ENCODE results near the gene CENPP.

Gene CENPP

GRCh38 chr9:92644278-92644677 is 318.5 kb downstream of the CENPP start:
- DNase-seq: no peak

GRCh38 chr9:92645041-92645440 is 319.3 kb downstream of the CENPP start:
- DNase-seq: no peak

GRCh38 chr9:92647671-92648473 is 322.1 kb downstream of the CENPP start:
- no peak for DNase-seq

- no peak for DNase-seq
Observed at GRCh38 chr9:92648474-92648971, 322.8 kb downstream of the CENPP start.

- DNase-seq: no peak
Observed at GRCh38 chr9:92649007-92649406, 323.3 kb downstream of the CENPP start.

- no peak for DNase-seq
Observed at GRCh38 chr9:92650296-92650695, 324.5 kb downstream of the CENPP start.

GRCh38 chr9:92650839-92651621 is 325.3 kb downstream of the CENPP start:
- DNase-seq: no peak

- DNase-seq: no peak
Observed at GRCh38 chr9:92652461-92652860, 326.7 kb downstream of the CENPP start.

- DNase-seq: no peak
Observed at GRCh38 chr9:92654481-92655301, 328.9 kb downstream of the CENPP start.

- no peak for DNase-seq
Observed at GRCh38 chr9:92655366-92655765, 329.6 kb downstream of the CENPP start.

- DNase-seq: no peak
Observed at GRCh38 chr9:92655896-92656536, 330.3 kb downstream of the CENPP start.

GRCh38 chr9:92656537-92656925 is 330.8 kb downstream of the CENPP start:
- no peak for DNase-seq

- DNase-seq: no peak
Observed at GRCh38 chr9:92657296-92658094, 331.7 kb downstream of the CENPP start.

- no peak for DNase-seq
Observed at GRCh38 chr9:92658176-92658575, 332.4 kb downstream of the CENPP start.

GRCh38 chr9:92658611-92659010 is 332.9 kb downstream of the CENPP start:
- DNase-seq: no peak

- DNase-seq: no peak
Observed at GRCh38 chr9:92659601-92660000, 333.8 kb downstream of the CENPP start.

- no peak for DNase-seq
Observed at GRCh38 chr9:92660266-92660665, 334.5 kb downstream of the CENPP start.

GRCh38 chr9:92661127-92661526 is 335.4 kb downstream of the CENPP start:
- no peak for DNase-seq

GRCh38 chr9:92661743-92662142 is 336.0 kb downstream of the CENPP start:
- DNase-seq: no peak

- DNase-seq: no peak
Observed at GRCh38 chr9:92663126-92663525, 337.4 kb downstream of the CENPP start.

GRCh38 chr9:92663951-92664350 is 338.2 kb downstream of the CENPP start:
- no peak for DNase-seq
